Activated naive CD4-positive, alpha-beta T cell treated with anti-CD3 and anti-CD28 coated beads, Interleukin-2, amount 50 U/mL, for 24 hours (primary cell): ENCODE data around the gene LONRF2.
"Not testable (repeated sequence)": the region's sequence is repeated elsewhere in the genome, so short reads cannot be mapped to it uniquely, and the experiment has no call there.

ENCODE experiments used
- H3K27ac Mint-ChIP-seq: one replicate; pipeline ENCODE4 v1.8.0; 2021; ENCODE audit warnings: mild to moderate bottlenecking, mixed read lengths
- H3K27me3 Mint-ChIP-seq: one replicate; pipeline ENCODE4 v1.8.0; 2021; ENCODE audit warnings: mixed read lengths
- H3K36me3 Mint-ChIP-seq: one replicate; pipeline ENCODE4 v1.8.0; 2021; ENCODE audit warnings: mixed read lengths
- H3K4me1 Mint-ChIP-seq: one replicate; pipeline ENCODE4 v1.8.0; 2021; ENCODE audit warnings: mixed read lengths
- H3K4me3 Mint-ChIP-seq: one replicate; pipeline ENCODE4 v1.8.0; 2021; ENCODE audit warnings: mild to moderate bottlenecking, mixed read lengths
- H3K9me3 Mint-ChIP-seq: one replicate; pipeline ENCODE4 v1.8.0; 2021; ENCODE audit warnings: mixed read lengths

Gene LONRF2

DNA sequence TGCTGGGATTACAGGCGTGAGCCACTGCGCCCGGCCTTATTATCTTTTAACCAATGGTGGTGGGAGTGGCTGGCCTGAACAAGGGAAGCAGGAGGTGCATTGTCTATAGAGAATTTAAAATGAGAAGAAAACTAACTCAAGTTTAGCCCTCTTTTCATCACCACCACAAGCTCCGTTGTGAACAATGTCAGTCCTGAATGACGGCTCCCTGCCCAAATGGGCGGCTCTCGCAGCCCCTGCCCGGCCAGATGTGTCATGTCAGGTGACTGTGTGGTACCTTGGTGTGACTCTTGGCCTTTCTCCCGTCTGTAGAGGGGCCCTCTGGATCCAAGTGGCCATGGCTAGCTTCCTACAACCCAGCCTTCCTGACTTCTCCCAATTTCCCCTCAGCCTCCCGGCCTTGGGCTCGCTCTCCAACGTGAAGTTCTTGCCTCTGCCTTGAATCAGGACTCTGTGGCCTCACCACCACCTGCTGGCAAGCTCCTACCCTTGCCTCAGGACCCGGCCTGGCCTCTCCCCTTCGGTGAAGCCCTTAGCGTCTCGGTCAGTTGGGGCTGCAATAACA, 67.6 kb downstream of the LONRF2 start:
- no peak overlapping the region for H3K4me3 Mint-ChIP-seq
- no peaks in the 10 kb centered on the region for H3K9me3 Mint-ChIP-seq
- no peaks in the 10 kb centered on the region for H3K4me1 Mint-ChIP-seq
- H3K27me3 Mint-ChIP-seq: no peaks in the 10 kb centered on the region
- H3K27ac Mint-ChIP-seq: no peak overlapping the region
- H3K36me3 Mint-ChIP-seq: no peaks in the 10 kb centered on the region

DNA sequence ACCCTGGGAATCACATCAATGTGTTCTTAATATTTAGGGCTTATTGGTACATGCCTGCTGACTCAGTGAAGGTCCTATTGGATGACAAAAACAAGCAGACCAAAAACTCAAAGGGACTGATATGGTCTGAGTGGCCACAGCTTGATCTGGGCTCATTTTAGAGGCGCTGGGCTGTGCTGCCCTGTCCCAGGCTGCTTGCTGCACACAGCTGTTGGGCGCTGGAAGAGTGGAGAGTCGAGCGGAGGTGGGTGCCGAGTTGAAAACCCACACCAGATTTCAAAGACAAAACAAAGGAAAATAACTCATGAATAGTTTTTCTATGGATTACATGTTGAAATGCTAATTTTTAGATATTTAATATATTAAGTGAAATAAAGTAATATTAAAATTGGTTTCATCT, 68.5 kb downstream of the LONRF2 start:
- Mint-ChIP-seq H3K36me3 (no peaks in the 10 kb centered on the region), H3K27ac (no peak overlapping the region), H3K27me3 (no peaks in the 10 kb centered on the region), H3K9me3 (no peaks in the 10 kb centered on the region), H3K4me1 (no peaks in the 10 kb centered on the region), H3K4me3 (no peak overlapping the region)

GRCh38 chr2:100252811-100253698, 69.2 kb downstream of the LONRF2 start:
- Mint-ChIP-seq H3K9me3 (no peaks in the 10 kb centered on the region), H3K4me1 (no peaks in the 10 kb centered on the region), H3K4me3 (no peak overlapping the region), H3K27ac (no peak overlapping the region), H3K27me3 (no peaks in the 10 kb centered on the region), H3K36me3 (no peaks in the 10 kb centered on the region)

- Mint-ChIP-seq H3K27me3 (no peaks in the 10 kb centered on the region), H3K27ac (no peak overlapping the region), H3K4me1 (no peaks in the 10 kb centered on the region), H3K9me3 (no peaks in the 10 kb centered on the region), H3K36me3 (no peaks in the 10 kb centered on the region), H3K4me3 (no peak overlapping the region)
These were observed 71.7 kb downstream of the LONRF2 start for GRCh38 chr2:100250645-100251044.

- Mint-ChIP-seq H3K4me3 (no peak overlapping the region), H3K36me3 (no peaks in the 10 kb centered on the region), H3K27me3 (no peaks in the 10 kb centered on the region), H3K4me1 (no peaks in the 10 kb centered on the region), H3K27ac (no peak overlapping the region), H3K9me3 (no peaks in the 10 kb centered on the region)
These were observed 73.3 kb downstream of the LONRF2 start for GRCh38 chr2:100248971-100249370.

- not testable (repeated sequence) for H3K4me1 Mint-ChIP-seq, H3K4me3 Mint-ChIP-seq, H3K27me3 Mint-ChIP-seq, H3K36me3 Mint-ChIP-seq, H3K27ac Mint-ChIP-seq, H3K9me3 Mint-ChIP-seq
These were observed 73.7 kb downstream of the LONRF2 start for GRCh38 chr2:100248556-100248955.

DNA sequence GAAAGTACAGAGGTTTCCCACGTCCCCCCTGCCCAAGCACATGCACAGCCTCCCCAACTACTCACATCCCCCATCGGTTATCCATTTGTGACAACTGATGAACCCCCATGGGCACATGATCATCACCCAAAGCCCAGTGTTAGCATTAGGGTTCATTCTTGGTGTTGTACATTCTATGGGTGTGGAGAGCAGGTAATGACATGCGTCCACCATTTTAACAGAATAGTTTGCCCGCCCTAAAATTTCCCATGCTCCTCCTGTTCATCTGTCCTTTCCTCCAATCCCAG, 74.3 kb downstream of the LONRF2 start:
- no peaks in the 10 kb centered on the region for H3K4me1 Mint-ChIP-seq
- H3K36me3 Mint-ChIP-seq: no peaks in the 10 kb centered on the region
- no peaks in the 10 kb centered on the region for H3K9me3 Mint-ChIP-seq
- no peak overlapping the region for H3K27ac Mint-ChIP-seq
- H3K27me3 Mint-ChIP-seq: no peaks in the 10 kb centered on the region
- no peak overlapping the region for H3K4me3 Mint-ChIP-seq

- H3K9me3 Mint-ChIP-seq: no peaks in the 10 kb centered on the region
- no peak overlapping the region for H3K4me3 Mint-ChIP-seq
- no peaks in the 10 kb centered on the region for H3K27me3 Mint-ChIP-seq
- no peaks in the 10 kb centered on the region for H3K4me1 Mint-ChIP-seq
- no peak overlapping the region for H3K27ac Mint-ChIP-seq
- no peaks in the 10 kb centered on the region for H3K36me3 Mint-ChIP-seq
These were observed 74.9 kb downstream of the LONRF2 start for GRCh38 chr2:100247256-100248043.

- no peaks in the 10 kb centered on the region for H3K27me3 Mint-ChIP-seq
- no peak overlapping the region for H3K4me3 Mint-ChIP-seq
- peak overlapping the region; percentile 15 for H3K27ac Mint-ChIP-seq
- H3K9me3 Mint-ChIP-seq: no peaks in the 10 kb centered on the region
- no peaks in the 10 kb centered on the region for H3K36me3 Mint-ChIP-seq
- H3K4me1 Mint-ChIP-seq: no peaks in the 10 kb centered on the region
These were observed 75.8 kb downstream of the LONRF2 start for GRCh38 chr2:100246163-100247145.

GRCh38 chr2:100245681-100246080, 76.6 kb downstream of the LONRF2 start:
- no peaks in the 10 kb centered on the region for H3K9me3 Mint-ChIP-seq
- H3K4me1 Mint-ChIP-seq: no peaks in the 10 kb centered on the region
- no peak overlapping the region for H3K27ac Mint-ChIP-seq
- H3K27me3 Mint-ChIP-seq: no peaks in the 10 kb centered on the region
- H3K36me3 Mint-ChIP-seq: no peaks in the 10 kb centered on the region
- H3K4me3 Mint-ChIP-seq: no peak overlapping the region

GRCh38 chr2:100244881-100245605, 77.3 kb downstream of the LONRF2 start:
- H3K36me3 Mint-ChIP-seq: no peaks in the 10 kb centered on the region
- no peaks in the 10 kb centered on the region for H3K27me3 Mint-ChIP-seq
- H3K9me3 Mint-ChIP-seq: no peaks in the 10 kb centered on the region
- H3K27ac Mint-ChIP-seq: no peak overlapping the region
- H3K4me3 Mint-ChIP-seq: no peak overlapping the region
- H3K4me1 Mint-ChIP-seq: no peaks in the 10 kb centered on the region

DNA sequence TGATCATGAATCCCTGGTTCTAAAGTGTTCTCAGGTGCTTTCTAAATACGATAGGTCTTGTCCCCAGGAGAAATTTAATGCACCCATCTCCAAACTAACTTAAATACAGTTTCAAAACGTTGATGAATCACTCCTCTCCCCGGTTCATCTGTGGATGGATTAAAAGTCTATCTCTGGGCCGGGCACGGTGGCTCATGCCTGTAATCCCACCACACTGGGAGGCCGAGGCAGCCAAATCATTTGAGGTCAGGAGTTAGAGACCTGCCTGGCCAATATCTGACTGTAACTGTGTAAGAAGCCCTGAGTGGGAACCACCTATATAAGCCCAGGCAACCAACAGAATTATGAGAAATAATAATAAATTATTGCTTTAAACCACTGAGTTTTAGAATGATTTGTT, 78.7 kb downstream of the LONRF2 start:
- no peaks in the 10 kb centered on the region for H3K4me1 Mint-ChIP-seq
- H3K27ac Mint-ChIP-seq: no peak overlapping the region
- no peaks in the 10 kb centered on the region for H3K9me3 Mint-ChIP-seq
- no peak overlapping the region for H3K4me3 Mint-ChIP-seq
- no peaks in the 10 kb centered on the region for H3K27me3 Mint-ChIP-seq
- H3K36me3 Mint-ChIP-seq: no peaks in the 10 kb centered on the region

- Mint-ChIP-seq H3K9me3 (no peaks in the 10 kb centered on the region), H3K4me1 (no peaks in the 10 kb centered on the region), H3K27me3 (no peaks in the 10 kb centered on the region), H3K36me3 (no peaks in the 10 kb centered on the region), H3K27ac (no peak overlapping the region), H3K4me3 (no peak overlapping the region)
These were observed 79.2 kb downstream of the LONRF2 start for GRCh38 chr2:100242891-100243619.

DNA sequence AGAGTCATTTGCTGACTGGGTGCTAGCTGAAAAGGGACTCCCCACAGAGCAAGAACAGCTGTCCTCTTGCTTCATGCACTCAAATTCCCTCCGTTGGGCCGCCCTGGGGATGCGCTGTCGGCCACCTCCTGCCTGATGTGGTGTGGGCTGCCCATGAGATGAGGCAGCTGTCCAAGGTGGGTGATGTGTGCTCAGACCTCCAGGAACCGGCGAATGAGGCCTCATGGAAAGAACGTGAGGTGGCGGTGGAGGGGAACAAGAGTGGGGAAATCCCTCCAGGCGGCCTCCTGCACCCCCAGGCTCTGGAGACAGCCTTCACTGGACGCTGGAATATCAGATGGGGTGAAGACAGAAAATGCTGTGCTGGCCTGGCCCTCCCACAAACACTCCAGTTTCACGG, 79.8 kb downstream of the LONRF2 start:
- H3K27ac Mint-ChIP-seq: no peak overlapping the region
- no peaks in the 10 kb centered on the region for H3K36me3 Mint-ChIP-seq
- H3K9me3 Mint-ChIP-seq: no peaks in the 10 kb centered on the region
- no peaks in the 10 kb centered on the region for H3K4me1 Mint-ChIP-seq
- H3K27me3 Mint-ChIP-seq: no peaks in the 10 kb centered on the region
- no peak overlapping the region for H3K4me3 Mint-ChIP-seq
